HEK293T (cell line): ENCODE results near the gene PAGR1.

Experiments
- BHLHE40 ChIP-seq: fragments of 450-650 bp; IDR thresholded peaks from 2 replicates; pipeline ENCODE4 v1.6.1; 2016; ENCODE audit warnings: mild to moderate bottlenecking, moderate library complexity, borderline replicate concordance
- FOXA1 ChIP-seq: fragments of 450-650 bp; IDR thresholded peaks from 2 replicates; pipeline ENCODE4 v1.6.1; 2016; ENCODE audit warnings: mild to moderate bottlenecking
- FOXK2 ChIP-seq: fragments of 450-650 bp; IDR thresholded peaks from 2 replicates; pipeline ENCODE4 v1.6.1; 2016; ENCODE audit warnings: mild to moderate bottlenecking
- FOXM1 ChIP-seq: fragments of 450-650 bp; IDR thresholded peaks from 2 replicates; pipeline ENCODE4 v1.6.1; 2017; ENCODE audit warnings: mild to moderate bottlenecking, borderline replicate concordance
- L3MBTL2 ChIP-seq: fragments of 450-650 bp; conservative IDR thresholded peaks from 2 replicates; pipeline ENCODE4 v1.6.1; 2016; ENCODE audit warnings: mild to moderate bottlenecking
- SP1 ChIP-seq: fragments of 450-650 bp; IDR thresholded peaks from 2 replicates; pipeline ENCODE4 v1.6.1; 2017

DNA sequence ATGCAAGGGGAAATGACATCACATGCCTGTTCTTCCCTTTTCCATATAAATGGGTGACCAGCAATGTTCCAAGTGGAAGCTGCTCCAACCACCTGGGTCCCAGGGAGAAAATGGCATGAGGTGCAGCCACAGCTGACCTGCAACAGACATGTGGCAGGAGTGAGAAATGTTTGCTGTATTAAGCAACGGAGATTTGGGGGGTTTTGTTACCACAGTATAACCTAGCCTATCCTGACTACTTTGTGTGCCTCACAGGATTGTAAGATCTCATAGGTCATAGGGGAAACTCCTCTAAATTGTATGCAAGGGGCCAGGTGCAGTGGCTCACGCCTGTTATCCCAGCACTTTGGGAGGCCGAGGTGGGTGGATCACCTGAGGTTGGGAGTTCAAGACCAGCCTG, 35.0 kb downstream of the PAGR1 start:
- TF ChIP-seq BHLHE40 (no peak), FOXK2 (no peak), FOXM1 (no peak), SP1 (no peak), FOXA1 (no peak), L3MBTL2 (no peak)
